OCI-LY1 (cell line): Measurements from ENCODE around the gene GFOD1.

Experiments
- H2AFZ ChIP-seq: fragments of 200-600 bp; sonication (generic), shearing (Covaris generic); 2 replicates; pipeline ENCODE4 v1.6.0; 2014; ENCODE audit warnings: antibody characterized with exemption, mild to moderate bottlenecking, low read length
- H3F3A ChIP-seq: fragments of 200-600 bp; sonication (generic), shearing (Covaris generic); 2 replicates; pipeline ENCODE4 v1.6.0; 2014; ENCODE audit warnings: mild to moderate bottlenecking, antibody characterized with exemption, low read length, moderate library complexity; ENCODE audit not compliant: insufficient read depth
- H3K27ac ChIP-seq: fragments of 200-600 bp; sonication (generic); 2 replicates; pipeline ENCODE4 v1.5.1; 2014; ENCODE audit warnings: low read length, mixed run types, mild to moderate bottlenecking, low read depth; ENCODE audit not compliant: poor library complexity, severe bottlenecking
- H3K27me3 ChIP-seq: fragments of 200-600 bp; sonication (generic); 2 replicates; pipeline ENCODE4 v1.6.0; 2014; ENCODE audit warnings: antibody characterized with exemption, mild to moderate bottlenecking, low read length, moderate library complexity; ENCODE audit not compliant: insufficient read depth
- H3K36me3 ChIP-seq: fragments of 200-600 bp; sonication (generic); 2 replicates; pipeline ENCODE4 v1.6.1; 2014; ENCODE audit warnings: mild to moderate bottlenecking, antibody characterized with exemption, low read length, moderate library complexity, mixed read lengths; ENCODE audit not compliant: insufficient read depth
- H3K4me1 ChIP-seq: fragments of 200-600 bp; sonication (generic); 2 replicates; pipeline ENCODE4 v1.5.1; 2014; ENCODE audit warnings: mild to moderate bottlenecking, low read length, moderate library complexity; ENCODE audit not compliant: insufficient read depth, severe bottlenecking
- H3K4me2 ChIP-seq: fragments of 200-600 bp; sonication (generic), shearing (Covaris generic); 2 replicates; pipeline ENCODE4 v1.6.1; 2014; ENCODE audit warnings: low read length
- H3K4me3 ChIP-seq: fragments of 200-600 bp; sonication (generic); 2 replicates; pipeline ENCODE4 v1.5.1; 2014; ENCODE audit warnings: low read length, low read depth, mild to moderate bottlenecking, mixed read lengths; ENCODE audit not compliant: poor library complexity, severe bottlenecking
- H3K79me2 ChIP-seq: fragments of 200-600 bp; shearing (Covaris generic); 2 replicates; pipeline ENCODE4 v1.6.1; 2016; ENCODE audit warnings: mixed run types, low read length, mixed read lengths; ENCODE audit not compliant: insufficient read depth
- H3K9ac ChIP-seq: fragments of 200-600 bp; sonication (generic), shearing (Covaris generic); 2 replicates; pipeline ENCODE4 v1.6.1; 2014; ENCODE audit warnings: mild to moderate bottlenecking, low read length, mixed read lengths
- H3K9me2 ChIP-seq: fragments of 200-600 bp; sonication (generic), shearing (Covaris generic); 2 replicates; pipeline ENCODE4 v1.6.1; 2014; ENCODE audit warnings: low read depth, mild to moderate bottlenecking, low read length, mixed read lengths
- H3K9me3 ChIP-seq: fragments of 200-600 bp; shearing (Covaris generic); 2 replicates; pipeline ENCODE4 v1.6.1; 2014; ENCODE audit warnings: low read length, mixed read lengths
- H4K20me1 ChIP-seq: fragments of 200-600 bp; sonication (generic), shearing (Covaris generic); 2 replicates; pipeline ENCODE4 v1.6.0; 2016; ENCODE audit warnings: mild to moderate bottlenecking, low read length; ENCODE audit not compliant: insufficient read depth
- EZH2 ChIP-seq: fragments of 200-600 bp; sonication (generic), shearing (Covaris generic); IDR thresholded peaks from 2 replicates; pipeline ENCODE4 v1.8.0; 2017; ENCODE audit warnings: borderline replicate concordance, mixed run types, mild to moderate bottlenecking, antibody characterized with exemption, low read length, moderate library complexity, mixed read lengths
- TF ChIP-seq, protein P1 (sequence below): fragments of 200-600 bp; sonication (generic), shearing (Covaris generic); IDR thresholded peaks from 2 replicates; pipeline ENCODE4 v1.5.1; 2017; ENCODE audit warnings: mild to moderate bottlenecking, antibody characterized with exemption, low read length, moderate library complexity, mixed read lengths

The GFOD1 gene

DNA sequence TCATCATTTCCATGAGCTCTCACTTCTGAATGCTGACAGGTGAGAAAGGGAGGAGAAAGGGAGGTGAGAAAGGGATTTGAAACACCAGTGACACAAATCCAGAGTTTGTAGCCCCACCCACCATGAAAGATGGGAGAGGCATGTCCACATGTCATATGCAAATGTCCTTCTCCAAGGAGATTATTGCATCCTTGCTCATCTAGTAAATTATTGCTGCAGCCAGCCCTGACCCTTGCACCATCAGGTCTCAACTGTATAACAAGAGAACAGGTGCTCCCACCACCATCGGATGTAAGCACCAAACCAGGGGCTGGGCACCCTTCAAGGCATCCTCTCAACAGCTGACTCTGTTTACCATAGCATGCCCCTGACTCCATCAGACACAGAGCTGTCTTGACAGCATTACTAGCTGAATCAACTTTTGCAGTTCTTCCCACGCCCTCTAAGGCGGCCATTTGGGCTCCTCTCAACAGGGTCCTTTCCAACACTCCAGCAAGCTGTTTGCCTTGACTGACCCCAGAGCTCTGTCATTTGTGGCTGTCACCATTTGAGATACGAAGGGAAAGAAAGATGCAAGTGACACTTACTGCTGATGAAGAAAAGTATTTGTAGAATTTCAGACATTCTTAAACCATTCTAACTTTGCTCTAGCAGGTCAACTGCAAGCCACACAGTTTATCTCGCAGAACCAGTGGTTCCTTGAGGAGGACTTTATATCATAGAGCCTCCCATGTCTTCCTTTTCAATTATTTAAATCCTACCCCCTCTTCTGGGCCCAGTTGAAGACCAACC, 14.2 kb downstream of the GFOD1 start:
- H4K20me1 ChIP-seq: no peaks in the 10 kb centered on the region
- no peak overlapping the region for H3K4me3 ChIP-seq
- no peaks in the 10 kb centered on the region for H3K9me2 ChIP-seq
- peak overlapping the region; percentile 47 for H3K27ac ChIP-seq
- H3K9ac ChIP-seq: no peak overlapping the region
- H2AFZ ChIP-seq: no peak overlapping the region
- H3K27me3 ChIP-seq: no peaks in the 10 kb centered on the region
- peaks cover 50% of the 10 kb centered on the region for H3K36me3 ChIP-seq
- no peaks in the 10 kb centered on the region for H3F3A ChIP-seq
- no peak overlapping the region for H3K4me2 ChIP-seq
- no peak for TF ChIP-seq EZH2
- TF ChIP-seq, protein P1, sequence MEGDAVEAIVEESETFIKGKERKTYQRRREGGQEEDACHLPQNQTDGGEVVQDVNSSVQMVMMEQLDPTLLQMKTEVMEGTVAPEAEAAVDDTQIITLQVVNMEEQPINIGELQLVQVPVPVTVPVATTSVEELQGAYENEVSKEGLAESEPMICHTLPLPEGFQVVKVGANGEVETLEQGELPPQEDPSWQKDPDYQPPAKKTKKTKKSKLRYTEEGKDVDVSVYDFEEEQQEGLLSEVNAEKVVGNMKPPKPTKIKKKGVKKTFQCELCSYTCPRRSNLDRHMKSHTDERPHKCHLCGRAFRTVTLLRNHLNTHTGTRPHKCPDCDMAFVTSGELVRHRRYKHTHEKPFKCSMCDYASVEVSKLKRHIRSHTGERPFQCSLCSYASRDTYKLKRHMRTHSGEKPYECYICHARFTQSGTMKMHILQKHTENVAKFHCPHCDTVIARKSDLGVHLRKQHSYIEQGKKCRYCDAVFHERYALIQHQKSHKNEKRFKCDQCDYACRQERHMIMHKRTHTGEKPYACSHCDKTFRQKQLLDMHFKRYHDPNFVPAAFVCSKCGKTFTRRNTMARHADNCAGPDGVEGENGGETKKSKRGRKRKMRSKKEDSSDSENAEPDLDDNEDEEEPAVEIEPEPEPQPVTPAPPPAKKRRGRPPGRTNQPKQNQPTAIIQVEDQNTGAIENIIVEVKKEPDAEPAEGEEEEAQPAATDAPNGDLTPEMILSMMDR: no peak
- peaks cover 3% of the 10 kb centered on the region; the same call in 1 of the 2 replicates for H3K9me3 ChIP-seq
- peaks cover 44% of the 10 kb centered on the region for H3K4me1 ChIP-seq
- peaks cover 34% of the 10 kb centered on the region; the same call in 1 of the 2 replicates for H3K79me2 ChIP-seq

DNA sequence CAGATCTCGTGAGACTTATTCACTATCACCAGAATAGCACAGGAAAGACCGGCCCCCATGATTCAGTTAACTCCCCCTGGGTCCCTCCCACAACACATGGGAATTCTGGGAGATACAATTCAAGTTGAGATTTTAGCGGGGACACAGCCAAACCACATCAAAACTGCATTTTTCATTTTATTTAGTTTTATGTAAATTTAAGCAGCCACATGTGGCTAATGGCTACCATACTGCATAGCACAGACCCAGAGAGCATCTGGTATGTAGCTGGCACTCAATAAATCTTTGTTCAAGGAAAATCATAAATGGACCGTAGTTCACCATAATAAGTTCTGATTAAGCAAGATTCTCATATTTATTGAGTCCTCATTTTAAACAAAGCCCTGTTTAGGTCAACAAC, 15.3 kb downstream of the GFOD1 start:
- Histone ChIP-seq H2AFZ (no peak overlapping the region), H3K9ac (no peak overlapping the region), H3K4me2 (no peak overlapping the region), H3K9me3 (peaks cover 3% of the 10 kb centered on the region; the same call in 1 of the 2 replicates), H3K9me2 (no peaks in the 10 kb centered on the region), H3K4me1 (peaks cover 52% of the 10 kb centered on the region), H3K27me3 (no peaks in the 10 kb centered on the region), H3K4me3 (no peak overlapping the region), H3F3A (no peaks in the 10 kb centered on the region), H4K20me1 (no peaks in the 10 kb centered on the region), H3K27ac (no peak overlapping the region), H3K79me2 (peaks cover 36% of the 10 kb centered on the region; the same call in 1 of the 2 replicates), H3K36me3 (peaks cover 48% of the 10 kb centered on the region)
- no peak for TF ChIP-seq EZH2
- TF ChIP-seq, protein P1: no peak

DNA sequence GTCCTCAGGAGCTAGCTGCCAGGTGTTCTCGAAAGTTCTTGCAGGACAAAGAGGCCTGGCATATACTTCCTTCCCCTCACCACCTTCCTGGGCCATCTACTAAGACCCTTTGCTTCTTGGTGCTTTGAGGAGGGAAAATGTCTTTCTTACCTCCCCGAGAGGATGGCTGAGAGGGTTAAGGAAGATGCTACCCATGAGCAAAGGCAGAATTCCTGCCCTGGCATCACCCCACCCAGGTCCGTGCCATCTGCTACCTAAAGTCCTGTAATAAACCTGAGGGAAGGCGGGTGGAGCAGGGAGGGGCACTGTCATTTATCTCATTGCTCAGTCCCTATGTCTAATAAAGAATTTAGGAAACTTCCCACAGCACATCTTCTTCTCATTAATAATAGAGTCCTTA, 16.2 kb downstream of the GFOD1 start:
- H3K4me3 ChIP-seq: no peak overlapping the region
- peaks cover 2% of the 10 kb centered on the region; the same call in 1 of the 2 replicates for H3K9me3 ChIP-seq
- H3K4me2 ChIP-seq: no peak overlapping the region
- peaks cover 32% of the 10 kb centered on the region; the same call in 1 of the 2 replicates for H3K79me2 ChIP-seq
- H3K4me1 ChIP-seq: peaks cover 61% of the 10 kb centered on the region
- peaks cover 39% of the 10 kb centered on the region for H3K36me3 ChIP-seq
- no peaks in the 10 kb centered on the region for H3K9me2 ChIP-seq
- no peak overlapping the region for H3K9ac ChIP-seq
- peak overlapping the region; percentile 26 for H3K27ac ChIP-seq
- no peaks in the 10 kb centered on the region for H3K27me3 ChIP-seq
- no peaks in the 10 kb centered on the region for H3F3A ChIP-seq
- no peaks in the 10 kb centered on the region for H4K20me1 ChIP-seq
- TF ChIP-seq, protein P1: no peak
- TF ChIP-seq EZH2: no peak
- no peak overlapping the region for H2AFZ ChIP-seq
